OCI-LY1 (cell line): ENCODE measurements around the gene PRPF31.
"Not testable (repeated sequence)": the region's sequence is repeated elsewhere in the genome, so short reads cannot be mapped to it uniquely, and the experiment has no call there.

Experiments used
- H2AFZ ChIP-seq: fragments of 200-600 bp; sonication (generic), shearing (Covaris generic); 2 replicates; pipeline ENCODE4 v1.6.0; 2014; ENCODE audit warnings: antibody characterized with exemption, mild to moderate bottlenecking, low read length
- H3F3A ChIP-seq: fragments of 200-600 bp; sonication (generic), shearing (Covaris generic); 2 replicates; pipeline ENCODE4 v1.6.0; 2014; ENCODE audit warnings: mild to moderate bottlenecking, antibody characterized with exemption, low read length, moderate library complexity; ENCODE audit not compliant: insufficient read depth
- H3K27ac ChIP-seq: fragments of 200-600 bp; sonication (generic); 2 replicates; pipeline ENCODE4 v1.5.1; 2014; ENCODE audit warnings: low read length, mixed run types, mild to moderate bottlenecking, low read depth; ENCODE audit not compliant: poor library complexity, severe bottlenecking
- H3K27me3 ChIP-seq: fragments of 200-600 bp; sonication (generic); 2 replicates; pipeline ENCODE4 v1.6.0; 2014; ENCODE audit warnings: antibody characterized with exemption, mild to moderate bottlenecking, low read length, moderate library complexity; ENCODE audit not compliant: insufficient read depth
- H3K36me3 ChIP-seq: fragments of 200-600 bp; sonication (generic); 2 replicates; pipeline ENCODE4 v1.6.1; 2014; ENCODE audit warnings: mild to moderate bottlenecking, antibody characterized with exemption, low read length, moderate library complexity, mixed read lengths; ENCODE audit not compliant: insufficient read depth
- H3K4me1 ChIP-seq: fragments of 200-600 bp; sonication (generic); 2 replicates; pipeline ENCODE4 v1.5.1; 2014; ENCODE audit warnings: mild to moderate bottlenecking, low read length, moderate library complexity; ENCODE audit not compliant: insufficient read depth, severe bottlenecking
- H3K4me2 ChIP-seq: fragments of 200-600 bp; sonication (generic), shearing (Covaris generic); 2 replicates; pipeline ENCODE4 v1.6.1; 2014; ENCODE audit warnings: low read length
- H3K4me3 ChIP-seq: fragments of 200-600 bp; sonication (generic); 2 replicates; pipeline ENCODE4 v1.5.1; 2014; ENCODE audit warnings: low read length, low read depth, mild to moderate bottlenecking, mixed read lengths; ENCODE audit not compliant: poor library complexity, severe bottlenecking
- H3K79me2 ChIP-seq: fragments of 200-600 bp; shearing (Covaris generic); 2 replicates; pipeline ENCODE4 v1.6.1; 2016; ENCODE audit warnings: mixed run types, low read length, mixed read lengths; ENCODE audit not compliant: insufficient read depth
- H3K9ac ChIP-seq: fragments of 200-600 bp; sonication (generic), shearing (Covaris generic); 2 replicates; pipeline ENCODE4 v1.6.1; 2014; ENCODE audit warnings: mild to moderate bottlenecking, low read length, mixed read lengths
- H3K9me2 ChIP-seq: fragments of 200-600 bp; sonication (generic), shearing (Covaris generic); 2 replicates; pipeline ENCODE4 v1.6.1; 2014; ENCODE audit warnings: low read depth, mild to moderate bottlenecking, low read length, mixed read lengths
- H3K9me3 ChIP-seq: fragments of 200-600 bp; shearing (Covaris generic); 2 replicates; pipeline ENCODE4 v1.6.1; 2014; ENCODE audit warnings: low read length, mixed read lengths
- H4K20me1 ChIP-seq: fragments of 200-600 bp; sonication (generic), shearing (Covaris generic); 2 replicates; pipeline ENCODE4 v1.6.0; 2016; ENCODE audit warnings: mild to moderate bottlenecking, low read length; ENCODE audit not compliant: insufficient read depth
- CTCF ChIP-seq: fragments of 200-600 bp; sonication (generic), shearing (Covaris generic); IDR thresholded peaks from 2 replicates; pipeline ENCODE4 v1.5.1; 2017; ENCODE audit warnings: mild to moderate bottlenecking, antibody characterized with exemption, low read length, moderate library complexity, mixed read lengths
- EZH2 ChIP-seq: fragments of 200-600 bp; sonication (generic), shearing (Covaris generic); IDR thresholded peaks from 2 replicates; pipeline ENCODE4 v1.8.0; 2017; ENCODE audit warnings: borderline replicate concordance, mixed run types, mild to moderate bottlenecking, antibody characterized with exemption, low read length, moderate library complexity, mixed read lengths

The PRPF31 gene

GRCh38 chr19:54096617-54097106 lies 18.9 kb upstream of the PRPF31 start:
- Histone ChIP-seq H3F3A (no peaks in the 10 kb centered on the region), H4K20me1 (no peaks in the 10 kb centered on the region), H3K9me2 (no peaks in the 10 kb centered on the region), H3K79me2 (no peaks in the 10 kb centered on the region), H3K4me2 (0 out of 2 replicates have a peak overlapping the region, but pooled peaks have one; percentile 16), H2AFZ (no peak overlapping the region), H3K36me3 (no peaks in the 10 kb centered on the region), H3K27ac (no peak overlapping the region), H3K4me3 (no peak overlapping the region), H3K9me3 (no peaks in the 10 kb centered on the region), H3K4me1 (peaks cover 4% of the 10 kb centered on the region), H3K9ac (no peak overlapping the region), H3K27me3 (no peaks in the 10 kb centered on the region)
- TF ChIP-seq EZH2, result no peak
- TF ChIP-seq CTCF, result no peak

- H3K9ac ChIP-seq, result no peak overlapping the region
Measured at GRCh38 chr19:54099190-54099902, 16.2 kb upstream of the PRPF31 start.

GRCh38 chr19:54099903-54100255 lies 15.7 kb upstream of the PRPF31 start:
- not testable (repeated sequence) for H3K9me2 ChIP-seq, H3K9ac ChIP-seq, H3K27ac ChIP-seq, H3K9me3 ChIP-seq, H4K20me1 ChIP-seq, H3K4me3 ChIP-seq, H3K36me3 ChIP-seq, H3F3A ChIP-seq, H2AFZ ChIP-seq, H3K27me3 ChIP-seq, H3K4me2 ChIP-seq
- Histone ChIP-seq H3K79me2 (peaks cover 12% of the 10 kb centered on the region), H3K4me1 (peaks cover 23% of the 10 kb centered on the region)

More at GRCh38 chr19:54099190-54099902, 16.2 kb upstream of the PRPF31 start:
- Histone ChIP-seq H3K36me3 (peaks cover 3% of the 10 kb centered on the region; the same call in 1 of the 2 replicates), H3K4me2 (no peak overlapping the region), H3K4me3 (no peak overlapping the region), H3K4me1 (peaks cover 21% of the 10 kb centered on the region), H2AFZ (no peak overlapping the region), H3K9me2 (no peaks in the 10 kb centered on the region), H4K20me1 (no peaks in the 10 kb centered on the region), H3F3A (no peaks in the 10 kb centered on the region), H3K27ac (no peak overlapping the region), H3K27me3 (no peaks in the 10 kb centered on the region), H3K79me2 (peaks cover 9% of the 10 kb centered on the region), H3K9me3 (no peaks in the 10 kb centered on the region)
- TF ChIP-seq EZH2 (no peak), CTCF (no peak)

- Histone ChIP-seq H2AFZ (no peak within 1 kb of the TSS; the same call in 1 of the 2 replicates), H3K9ac (no peak within 1 kb of the TSS), H3K79me2 (peaks cover 12% of the 10 kb centered on the region), H3K36me3 (peaks cover 8% of the 10 kb centered on the region), H3K4me3 (no peak within 1 kb of the TSS), H3F3A (no peaks in the 10 kb centered on the region), H3K9me2 (no peaks in the 10 kb centered on the region), H3K9me3 (no peaks in the 10 kb centered on the region), H3K4me1 (peaks cover 23% of the 10 kb centered on the region), H4K20me1 (no peaks in the 10 kb centered on the region), H3K27ac (no peak within 1 kb of the TSS), H3K4me2 (no peak within 1 kb of the TSS), H3K27me3 (no peaks in the 10 kb centered on the region)
- TF ChIP-seq CTCF, result no peak
- TF ChIP-seq EZH2, result no peak
Measured at GRCh38 chr19:54100561-54100960, 15.0 kb upstream of the PRPF31 start, which contains the start of gene OSCAR. TSS of gene OSCAR (minus strand) at chr19:54100803. CDS start at chr19:54100792, 11 bp downstream.
